ENCODE results near the gene CTIF.
A peak's percentile ranks its signal among the peaks of the same experiment; 100 is the strongest.

CTIF gene

DNA sequence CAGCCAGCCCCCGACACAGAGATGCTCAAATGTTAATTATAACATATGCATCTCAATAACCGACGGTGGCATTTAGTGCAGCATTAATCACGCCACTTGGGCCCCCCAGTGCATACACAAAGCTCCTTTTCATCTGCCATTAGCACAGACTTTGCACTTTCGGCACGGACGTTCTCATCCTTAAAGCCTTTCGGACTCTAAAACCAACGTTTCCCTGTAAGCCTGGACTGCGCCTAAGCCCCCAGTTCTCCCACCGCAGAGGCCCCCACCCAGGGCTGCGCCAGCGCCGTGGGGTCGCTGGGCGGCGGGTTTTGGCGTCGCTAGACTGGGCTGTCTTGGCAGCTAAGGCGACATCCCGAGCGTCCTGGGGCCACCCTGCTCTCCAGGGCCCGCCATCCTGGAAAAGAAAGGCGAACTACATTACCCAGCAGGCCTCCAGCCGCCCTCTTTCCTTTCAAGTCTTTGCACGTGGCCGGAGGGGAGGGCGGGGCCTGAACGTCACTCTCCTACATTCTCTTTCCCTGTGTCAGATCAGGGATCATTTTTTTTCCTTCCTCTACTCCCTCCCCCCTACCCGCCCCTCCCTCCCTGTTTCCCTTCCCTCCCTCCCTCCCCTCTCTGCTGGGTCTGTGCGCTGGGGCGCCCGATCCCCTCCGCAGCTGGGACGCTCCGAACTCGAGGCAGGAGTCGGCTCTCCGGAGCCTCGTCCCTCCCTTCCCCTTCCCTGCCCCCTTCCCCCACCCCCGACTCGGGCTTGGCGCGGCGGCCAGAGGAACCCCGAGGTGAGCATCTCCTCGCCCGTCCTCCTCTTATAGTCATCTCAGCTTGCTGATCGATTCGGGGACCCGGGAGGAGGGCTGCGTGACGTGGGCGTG, at the start of gene CTIF:
TSS of gene CTIF (plus strand) at position 501 of the 875 bp plus-strand sequence. CDS start 80,535 bp downstream, outside the sequence.
- peak; percentile 76 for DNase-seq (ENCODE audit: low read depth)
- no peak for TF ChIP-seq CTCF (IDR thresholded peaks at IDR 0.05; ENCODE audit: control insufficient read depth, extremely low read depth, insufficient read depth)

GRCh38 chr18:48490641-48491293, 48.1 kb upstream of the CTIF start:
- DNase-seq (ENCODE audit: low read depth) = no peak
- no peak for TF ChIP-seq CTCF (IDR thresholded peaks at IDR 0.05; ENCODE audit: control insufficient read depth, extremely low read depth, insufficient read depth)
- H3K4me3 ChIP-seq (ENCODE audit: low read depth, low read length) = no peak overlapping the region

More for the DNA sequence above, at the start of gene CTIF:
- peak within 1 kb of the TSS; percentile 68 for H3K4me3 ChIP-seq (ENCODE audit: low read depth, low read length)

DNA sequence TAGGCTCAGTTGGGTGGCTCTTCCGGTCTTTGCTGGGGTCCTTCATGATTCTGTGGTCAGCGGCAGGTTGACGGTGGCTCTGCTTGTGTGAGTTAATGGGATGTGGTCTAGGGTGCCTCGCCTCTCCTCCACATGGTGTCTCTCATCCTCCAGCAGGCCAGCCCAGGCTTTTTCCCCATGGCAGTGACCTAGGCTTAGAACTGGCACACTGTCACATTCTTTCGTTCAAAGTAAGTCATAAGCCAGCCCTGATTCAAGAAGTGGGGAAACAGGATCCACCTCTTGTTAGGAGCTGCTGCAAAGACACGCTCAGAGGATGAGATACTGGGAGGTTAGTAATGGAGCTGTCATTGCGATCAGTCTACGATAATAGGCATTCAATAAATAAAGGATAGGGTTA, 46.0 kb upstream of the CTIF start:
- TF ChIP-seq CTCF (IDR thresholded peaks at IDR 0.05; ENCODE audit: control insufficient read depth, extremely low read depth, insufficient read depth) = no peak
- DNase-seq (ENCODE audit: low read depth) = no peak
- H3K4me3 ChIP-seq (ENCODE audit: low read depth, low read length) = no peak overlapping the region

DNA sequence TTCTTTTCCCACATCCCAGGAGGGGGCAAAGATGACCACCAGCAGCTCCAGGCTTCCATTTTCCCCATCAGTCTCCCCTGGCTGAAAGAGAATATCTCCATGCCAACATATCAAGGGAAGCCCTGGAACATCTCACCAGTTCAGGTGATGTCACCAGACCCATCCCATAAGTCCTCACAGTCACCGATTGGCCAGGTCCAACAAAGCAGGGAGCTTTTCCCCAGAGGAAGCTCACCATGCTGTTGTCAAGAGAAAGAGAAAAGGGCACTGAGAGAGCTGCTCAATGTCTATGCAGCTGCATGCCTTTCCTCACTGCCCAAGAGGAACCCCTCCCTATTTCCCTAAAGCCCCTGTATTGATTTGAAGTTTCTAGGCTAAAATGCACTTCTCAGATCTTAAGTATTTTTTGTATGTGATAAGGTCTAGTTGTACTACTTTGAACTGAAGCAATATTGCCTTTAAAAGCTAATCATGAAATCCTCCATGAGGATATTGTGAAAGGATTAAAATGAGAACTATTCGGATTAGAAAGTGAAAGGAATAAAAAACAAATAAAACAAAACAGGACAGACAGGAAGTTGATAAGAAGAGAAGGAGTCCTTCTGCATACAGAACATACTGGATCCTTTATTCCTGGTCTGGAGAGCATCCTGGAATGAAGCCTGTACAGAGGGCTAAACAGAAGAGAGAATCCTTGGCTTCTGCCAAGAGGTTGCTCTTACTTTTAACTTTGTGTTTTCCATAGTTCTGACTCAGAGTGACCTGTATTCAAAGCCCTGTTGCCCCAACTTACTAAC, 45.2 kb upstream of the CTIF start:
- TF ChIP-seq CTCF (IDR thresholded peaks at IDR 0.05; ENCODE audit: control insufficient read depth, extremely low read depth, insufficient read depth) = no peak
- H3K4me3 ChIP-seq (ENCODE audit: low read depth, low read length) = no peak overlapping the region
- DNase-seq (ENCODE audit: low read depth) = no peak

- TF ChIP-seq CTCF (IDR thresholded peaks at IDR 0.05; ENCODE audit: control insufficient read depth, extremely low read depth, insufficient read depth) = no peak
- no peak for DNase-seq (ENCODE audit: low read depth)
- H3K4me3 ChIP-seq (ENCODE audit: low read depth, low read length) = no peak overlapping the region
These were observed 41.0 kb upstream of the CTIF start for GRCh38 chr18:48497863-48498262.

DNA sequence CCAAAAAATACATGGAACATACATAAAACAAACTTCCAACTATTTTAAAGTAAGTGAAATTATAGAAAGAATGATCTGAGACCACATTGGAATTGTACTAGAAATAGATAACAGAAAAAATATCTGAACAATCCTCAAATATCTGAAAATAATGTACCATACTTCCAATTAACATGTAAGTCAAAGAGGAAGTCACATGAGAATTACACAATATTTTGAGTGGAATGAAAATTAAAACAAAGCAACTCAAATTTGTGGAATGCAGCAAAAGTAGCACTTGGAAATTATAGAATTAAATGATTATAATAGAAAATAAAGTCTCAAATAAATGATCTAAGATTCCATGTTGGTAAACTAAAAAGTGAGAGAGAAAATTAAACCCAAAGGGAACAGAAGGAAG, 38.3 kb upstream of the CTIF start:
- no peak for TF ChIP-seq CTCF (IDR thresholded peaks at IDR 0.05; ENCODE audit: control insufficient read depth, extremely low read depth, insufficient read depth)

More for the DNA sequence above, 38.3 kb upstream of the CTIF start:
- no peak for DNase-seq (ENCODE audit: low read depth)
- H3K4me3 ChIP-seq (ENCODE audit: low read depth, low read length) = no peak overlapping the region
